NCI-H446 (cell line): Measurements from ENCODE around the gene SNN.

Experiments used
- DNase-seq, 2 experiments: peaks; one replicate each; lab custom pipeline; 2025; lab: John Stamatoyannopoulos, UW

Gene SNN

DNA sequence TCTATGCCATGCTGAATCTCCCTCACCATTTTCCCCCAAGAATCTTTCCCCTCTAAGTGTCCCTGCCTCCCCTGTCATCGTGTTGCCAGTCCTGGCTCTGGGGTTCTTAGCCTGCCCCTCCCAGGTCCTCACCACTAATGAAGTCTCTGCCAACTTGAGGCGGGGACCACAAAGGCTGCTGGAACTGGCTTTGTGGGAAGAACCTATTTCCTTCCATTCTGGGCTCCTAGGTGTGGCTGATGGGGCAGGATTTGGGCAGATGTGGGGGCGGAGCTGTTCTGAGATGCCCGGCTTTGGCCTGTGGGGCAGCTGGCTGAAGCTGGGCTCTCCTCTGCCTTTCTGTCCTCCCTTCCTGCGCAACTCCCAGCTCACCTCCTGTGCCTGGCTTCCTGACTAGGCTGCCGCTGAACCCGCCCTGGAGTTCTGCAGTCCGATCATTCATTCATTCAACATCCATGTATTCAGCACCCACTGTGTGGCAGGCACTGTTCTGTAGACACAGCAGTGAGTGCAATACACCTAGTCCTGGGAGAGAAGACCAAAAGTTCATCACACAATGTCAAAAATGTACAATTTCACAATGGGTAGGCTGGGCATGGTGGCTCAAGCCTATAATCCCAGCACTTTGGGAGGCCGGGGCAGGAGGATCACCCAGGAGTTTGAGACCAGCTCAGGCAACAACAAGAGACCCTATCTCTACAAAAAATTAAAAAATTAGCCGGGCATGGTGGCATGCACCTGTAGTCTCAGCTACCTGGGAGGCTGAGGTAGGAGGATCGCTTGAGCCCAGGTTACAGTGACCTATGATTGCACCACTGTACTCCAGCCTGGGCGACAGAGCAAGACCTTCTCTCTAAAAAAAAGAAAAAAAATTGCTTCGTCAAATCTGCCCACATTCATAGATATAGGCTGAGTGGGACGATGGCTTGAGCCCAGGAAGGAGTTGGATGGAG is 1.9 kb upstream of the SNN start:
- DNase-seq, result no peak

- DNase-seq, result no peak
Observed at GRCh38 chr16:11667221-11667823, 933 bp upstream of the SNN start.

DNA sequence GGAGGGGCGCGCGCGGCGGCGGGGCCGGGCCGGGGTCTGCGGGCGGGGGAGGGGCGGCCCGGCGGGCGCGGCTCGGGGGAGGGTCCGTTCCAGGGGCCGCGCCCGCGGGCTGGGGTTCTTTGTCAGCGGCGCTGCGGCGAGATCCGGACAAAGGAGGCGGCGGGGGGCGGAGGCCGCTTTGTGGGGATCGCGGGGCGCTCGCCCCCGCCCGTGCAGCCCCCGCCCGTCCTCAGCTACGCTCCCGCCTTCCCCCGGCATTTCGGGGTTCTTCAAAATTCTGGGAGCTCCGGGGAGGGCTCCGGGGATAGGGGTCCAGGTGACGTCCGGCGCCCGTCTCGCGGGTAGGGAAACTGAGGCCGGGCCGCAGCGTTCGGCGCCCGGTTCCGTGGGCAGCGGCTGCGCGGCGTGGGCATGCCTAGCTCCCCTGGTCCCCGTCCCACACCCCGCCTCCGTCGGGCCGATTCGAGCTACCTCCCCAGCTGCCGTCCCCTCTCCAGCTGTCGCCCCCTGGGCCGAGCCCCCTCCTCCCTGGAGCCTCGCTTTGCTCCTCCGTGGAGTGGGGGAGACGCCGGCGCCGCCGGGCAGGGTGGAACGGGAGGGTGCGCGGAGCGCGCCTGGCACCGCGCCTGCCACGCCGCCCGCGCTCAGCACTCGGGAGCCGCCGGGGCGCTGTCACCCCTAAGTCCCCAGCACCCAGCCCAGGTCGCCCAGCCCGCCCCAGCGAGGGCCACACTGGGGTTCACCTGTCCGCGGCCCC is 546 bp downstream of the SNN start:
- DNase-seq, result no peak

GRCh38 chr16:11669380-11670146 is 1.3 kb downstream of the SNN start:
- no peak for DNase-seq

- DNase-seq, result no peak
Observed at GRCh38 chr16:11670171-11671131, 2.2 kb downstream of the SNN start.

GRCh38 chr16:11671271-11671670 is 3.0 kb downstream of the SNN start:
- no peak for DNase-seq

- DNase-seq, result no peak
Observed at GRCh38 chr16:11671676-11672075, 3.4 kb downstream of the SNN start.

- no peak for DNase-seq
Observed at GRCh38 chr16:11672206-11673090, 4.2 kb downstream of the SNN start.

GRCh38 chr16:11673091-11674000 is 5.1 kb downstream of the SNN start:
- DNase-seq, result peak in 1 of 2 experiments; percentile 10

DNA sequence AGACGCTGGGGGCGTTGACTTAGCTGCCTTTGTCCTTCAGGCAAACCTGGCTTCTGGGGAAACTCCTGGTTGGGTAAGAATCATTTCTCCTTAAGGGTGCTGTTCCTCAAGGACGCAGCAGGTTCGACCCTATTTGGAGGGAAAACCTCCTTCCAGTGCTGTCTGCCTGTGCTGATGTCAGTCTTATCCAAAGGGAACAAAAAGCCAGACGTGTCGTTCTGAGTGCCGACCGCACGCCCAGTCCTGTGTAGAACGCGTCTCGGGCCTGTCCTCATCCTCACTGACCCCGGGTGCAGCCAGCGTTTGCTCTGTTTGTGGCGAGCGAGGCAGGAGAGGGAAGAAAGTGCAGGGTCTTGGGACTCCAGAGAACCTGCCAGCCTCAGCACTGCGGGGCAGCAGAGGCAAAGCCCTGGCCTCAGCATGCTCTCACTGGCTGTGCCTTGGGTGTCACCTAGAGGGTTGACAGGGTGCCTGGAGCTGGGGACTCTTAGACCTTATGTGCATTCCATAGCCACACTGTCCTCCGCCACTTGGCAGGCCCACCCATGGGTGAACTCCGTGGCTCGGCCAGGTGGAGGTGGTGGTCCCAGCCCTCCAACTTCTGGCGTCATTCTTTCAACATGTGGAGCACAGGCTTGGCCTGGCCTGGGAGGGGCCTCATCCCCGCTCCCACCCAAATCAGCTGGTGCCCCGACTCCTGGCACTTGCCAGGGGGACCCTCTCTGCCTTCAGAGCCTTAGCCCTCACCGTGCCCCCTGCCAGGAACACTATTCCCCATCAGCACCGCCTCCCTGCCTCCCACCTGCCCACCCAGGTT is 6.0 kb downstream of the SNN start:
- no peak for DNase-seq

GRCh38 chr16:11674818-11675560 is 6.7 kb downstream of the SNN start:
- DNase-seq, result no peak

DNA sequence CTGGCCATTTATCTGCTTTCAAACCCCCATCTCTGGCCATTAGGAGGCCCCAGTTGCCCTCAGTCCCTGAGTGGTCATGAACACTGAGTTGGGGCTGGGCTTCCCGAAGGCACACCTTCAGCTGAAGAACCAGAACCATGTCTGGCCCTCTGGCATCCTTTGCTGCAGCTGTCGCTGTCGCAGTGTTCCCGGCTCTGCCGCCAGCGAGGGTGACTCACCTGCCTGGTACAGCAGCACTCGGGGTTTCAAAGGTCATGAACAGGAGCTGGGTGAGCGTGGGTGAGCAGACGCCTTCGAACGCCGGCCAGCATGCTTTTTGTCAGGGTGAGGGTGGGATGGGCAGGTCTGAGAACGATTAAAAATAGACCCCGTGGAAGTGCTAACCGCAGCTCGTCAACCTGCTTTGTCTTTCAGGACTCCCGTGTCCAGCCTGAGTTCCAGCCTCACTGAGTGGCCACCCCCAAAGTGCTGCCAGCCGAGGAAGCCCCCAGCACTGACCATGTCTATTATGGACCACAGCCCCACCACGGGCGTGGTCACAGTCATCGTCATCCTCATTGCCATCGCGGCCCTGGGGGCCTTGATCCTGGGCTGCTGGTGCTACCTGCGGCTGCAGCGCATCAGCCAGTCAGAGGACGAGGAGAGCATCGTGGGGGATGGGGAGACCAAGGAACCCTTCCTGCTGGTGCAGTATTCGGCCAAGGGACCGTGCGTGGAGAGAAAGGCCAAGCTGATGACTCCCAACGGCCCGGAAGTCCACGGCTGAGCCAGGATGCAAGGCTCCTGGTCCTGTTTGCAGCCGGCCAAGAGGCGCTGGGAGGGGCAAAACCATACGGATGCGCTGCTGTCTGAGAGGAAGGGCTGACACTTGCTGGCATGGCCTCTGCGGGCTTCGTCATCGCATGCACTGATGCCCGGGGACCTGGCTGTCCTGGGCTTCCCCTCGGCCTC is 7.6 kb downstream of the SNN start:
- no peak for DNase-seq

- DNase-seq, result no peak
Observed at GRCh38 chr16:11676799-11677198, 8.5 kb downstream of the SNN start.

- DNase-seq, result no peak
Observed at GRCh38 chr16:11677451-11677951, 9.2 kb downstream of the SNN start.
